Mucosa of descending colon (tissue), 3 donors: Measurements from ENCODE around the gene CCNI. TPM values are rescaled to one million over a fixed set of nuclear protein-coding genes. Genes with fewer than 3 reads are reported as not detected.
"Not testable (repeated sequence)": the region's sequence is repeated elsewhere in the genome, so short reads cannot be mapped to it uniquely, and the experiment has no call there.

Experiments used
- ATAC-seq: fragments of 200-7000 bp; cut with Tn5 transposase; one replicate; pipeline ENCODE4 v1.9.1; 2020; ENCODE audit warnings: mild to moderate bottlenecking, moderate library complexity
- DNase-seq, 3 donors: peaks; one replicate each; pipeline ENCODE4 v3.0.0-alpha.2; 2020
- H3K36me3 ChIP-seq: fragments of 200-600 bp; one replicate; pipeline ENCODE4 v1.8.0; 2021; ENCODE audit warnings: low read depth, mild to moderate bottlenecking
- H3K4me1 ChIP-seq: fragments of 200-600 bp; one replicate; pipeline ENCODE4 v1.8.0; 2021; ENCODE audit warnings: low read depth, mild to moderate bottlenecking
- H3K4me3 ChIP-seq: fragments of 200-600 bp; one replicate; pipeline ENCODE4 v1.8.0; 2021; ENCODE audit warnings: mild to moderate bottlenecking
- H3K9me3 ChIP-seq: fragments of 200-600 bp; one replicate; pipeline ENCODE4 v1.8.0; 2021; ENCODE audit warnings: mild to moderate bottlenecking
- CTCF ChIP-seq: fragments of 200-600 bp; IDR thresholded peaks from one replicate; pipeline ENCODE4 v1.8.0; 2022; ENCODE audit warnings: antibody characterized with exemption, mild to moderate bottlenecking
- intact Hi-C, 2 donors: fragments of 100-400 bp; cut with DNase I in 1 of 2; cut with micrococcal nuclease in 1 of 2; formaldehyde crosslinking; loops; one replicate each; pipeline versions ENCODE4 v1.11.0 to v1.11.1; 2022; cut with DNase I, micrococcal nuclease
- total RNA-seq, 3 donors: library from RNA; stranded (reverse); fragmentation: NEBNext Ultra II Directional in 2 of 3; extraction: Animal tissue kit (Norgen Biotek cat#: 25700) in 2 of 3; gene quantifications; one replicate each; pipeline versions ENCODE4 v1.2.1 to v1.2.4, GENCODE V29; 2021 to 2023
- donor health status: DM: no; HTN: no; CAD: no; lungs with moderate emphysema.
- donor health status: DM: no; HTN: no; CAD: no.
- donor health status: DM: no; HTN: yes; CAD: no.

CCNI gene
- total RNA-seq, 3 donors from 2014 or later: 175 to 323 (median 190) TPM

DNA sequence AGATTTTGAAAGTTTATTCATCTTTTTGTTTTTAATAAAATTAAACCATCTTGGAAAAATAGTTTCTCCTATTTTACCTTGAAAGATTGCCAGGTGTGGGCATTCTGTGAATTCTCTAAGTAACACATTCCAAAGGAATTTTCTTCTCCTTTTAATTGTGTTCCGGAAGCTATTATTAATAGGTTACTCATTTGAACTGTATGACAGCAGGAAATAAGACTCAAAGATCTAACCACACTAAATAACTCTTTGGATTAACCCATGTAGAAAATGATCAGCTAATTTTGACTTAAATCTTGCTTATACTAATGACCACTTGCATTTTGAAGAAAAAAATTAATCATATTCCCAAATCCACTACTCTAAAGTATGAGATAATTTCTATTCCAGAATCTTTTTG lies 17.6 kb upstream of the CCNI start:
- Histone ChIP-seq H3K4me3 (no peak overlapping the region), H3K4me1 (no peaks in the 10 kb centered on the region), H3K36me3 (no peaks in the 10 kb centered on the region), H3K9me3 (no peaks in the 10 kb centered on the region)
- no peak for DNase-seq
- intact Hi-C loops: loop anchor here in 1 of 2 donors (10.0 kb wide), 1 partner anchor 111 kb away; no protein-coding TSS in a partner anchor
- no peak for ATAC-seq
- TF ChIP-seq CTCF: no peak

GRCh38 chr4:77092975-77093374 lies 17.2 kb upstream of the CCNI start:
- Histone ChIP-seq H3K4me3 (no peak overlapping the region), H3K9me3 (no peaks in the 10 kb centered on the region), H3K36me3 (no peaks in the 10 kb centered on the region), H3K4me1 (no peaks in the 10 kb centered on the region)
- ATAC-seq: no peak
- DNase-seq: no peak
- intact Hi-C loops: loop anchor here in 1 of 2 donors (10.0 kb wide), 1 partner anchor 112 kb away; no protein-coding TSS in a partner anchor
- TF ChIP-seq CTCF: no peak

GRCh38 chr4:77089866-77090265 lies 14.1 kb upstream of the CCNI start:
- no peaks in the 10 kb centered on the region for H3K36me3 ChIP-seq
- DNase-seq (no peak), ATAC-seq (no peak)
- H3K4me1 ChIP-seq: no peaks in the 10 kb centered on the region
- H3K4me3 ChIP-seq: no peak overlapping the region
- intact Hi-C loops: loop anchor here in 1 of 2 donors (10.0 kb wide), 1 partner anchor 115 kb away; no protein-coding TSS in a partner anchor
- TF ChIP-seq CTCF: no peak
- H3K9me3 ChIP-seq: no peaks in the 10 kb centered on the region

DNA sequence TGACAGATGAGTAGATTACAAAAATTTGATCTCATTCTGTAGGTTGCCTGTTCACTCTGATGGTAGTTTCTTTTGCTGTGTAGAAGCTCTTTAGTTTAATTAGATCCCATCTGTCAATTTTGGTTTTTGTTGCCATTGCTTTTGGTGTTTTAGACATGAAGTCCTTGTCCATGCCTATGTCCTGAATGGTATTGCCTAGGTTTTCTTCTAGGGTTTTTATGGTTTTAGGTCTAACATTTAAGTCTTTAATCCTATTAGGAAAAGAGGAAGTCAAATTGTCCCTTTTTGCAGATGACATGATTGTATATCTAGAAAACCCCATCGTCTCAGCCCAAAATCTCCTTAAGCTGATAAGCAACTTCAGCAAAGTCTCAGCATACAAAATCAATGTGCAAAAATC lies 11.2 kb upstream of the CCNI start:
- intact Hi-C loops, H3K4me1 ChIP-seq, H3K4me3 ChIP-seq, H3K9me3 ChIP-seq, ATAC-seq, DNase-seq, H3K36me3 ChIP-seq: not testable (repeated sequence)

DNA sequence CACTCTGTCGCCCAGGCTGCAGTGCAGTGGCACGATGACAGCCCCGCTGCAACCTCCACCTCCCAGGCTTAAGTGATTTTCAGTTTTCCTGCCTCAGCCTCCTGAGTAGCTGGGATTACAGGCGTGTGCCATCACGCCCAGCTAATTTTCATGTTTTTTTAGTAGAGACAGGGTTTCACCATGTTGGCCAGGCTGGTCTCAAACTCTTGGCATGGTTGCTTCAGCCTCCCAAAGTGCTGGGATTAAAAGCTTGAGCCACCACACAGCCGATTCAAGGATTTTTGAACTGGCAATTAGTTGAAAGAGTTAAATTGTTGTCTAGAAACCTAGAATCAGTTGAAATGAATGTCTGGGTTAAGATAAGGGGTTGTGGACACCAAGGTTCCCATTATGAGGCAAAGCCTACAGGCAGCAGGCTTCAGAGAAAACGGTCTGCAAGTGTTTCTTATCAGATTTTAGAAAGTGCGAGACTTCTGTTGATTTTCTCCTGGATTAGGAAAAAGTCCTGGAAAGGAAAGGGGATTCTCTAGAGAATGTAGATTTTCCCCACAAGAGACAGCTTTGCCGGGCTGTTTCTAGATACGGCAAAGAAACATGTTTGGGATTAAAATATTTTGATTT lies 8.3 kb upstream of the CCNI start:
- no peak for TF ChIP-seq CTCF
- intact Hi-C loops: no loop called here
- no peaks in the 10 kb centered on the region for H3K9me3 ChIP-seq
- H3K4me3 ChIP-seq: no peak overlapping the region
- H3K36me3 ChIP-seq: no peaks in the 10 kb centered on the region
- DNase-seq: no peak
- ATAC-seq: no peak
- no peaks in the 10 kb centered on the region for H3K4me1 ChIP-seq

DNA sequence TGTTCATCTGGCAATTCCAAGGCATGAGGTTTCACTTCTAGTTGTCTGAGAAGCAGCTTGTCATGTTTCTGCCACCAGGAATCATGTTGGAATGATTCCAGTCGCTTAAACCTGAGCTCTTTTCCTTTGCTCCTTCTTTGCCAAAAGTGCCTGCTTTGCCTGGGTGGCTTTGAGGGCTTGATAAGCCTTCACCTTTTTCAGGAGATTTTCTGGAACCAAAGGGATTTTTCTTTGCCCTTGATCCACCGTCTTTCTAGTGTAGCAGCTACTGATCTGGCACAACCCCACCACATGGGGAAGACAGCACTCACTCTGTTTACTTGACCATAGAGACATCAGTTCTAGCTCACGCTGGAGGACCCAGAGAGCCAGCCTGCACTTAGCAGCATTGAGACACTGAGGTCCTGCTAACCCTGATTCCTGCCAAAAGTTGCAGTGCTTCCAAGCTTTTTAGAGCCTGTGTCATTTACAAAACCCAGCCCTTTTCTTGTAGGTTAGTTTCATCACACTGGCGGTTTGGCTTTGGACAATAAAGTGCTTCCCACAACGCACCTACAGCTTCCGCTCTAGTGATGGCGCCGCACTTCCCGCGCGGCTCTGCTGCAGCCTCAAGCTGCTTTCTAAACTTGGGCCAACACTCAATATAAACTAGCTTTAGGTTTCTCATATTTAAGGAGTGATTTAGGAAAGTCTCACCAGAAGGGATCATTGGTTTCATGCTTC lies 7.3 kb upstream of the CCNI start:
- Histone ChIP-seq H3K9me3 (no peaks in the 10 kb centered on the region), H3K4me1 (no peaks in the 10 kb centered on the region), H3K4me3 (no peak overlapping the region), H3K36me3 (no peaks in the 10 kb centered on the region)
- TF ChIP-seq CTCF: no peak
- DNase-seq (no peak), ATAC-seq (no peak)
- intact Hi-C loops: no loop called here

DNA sequence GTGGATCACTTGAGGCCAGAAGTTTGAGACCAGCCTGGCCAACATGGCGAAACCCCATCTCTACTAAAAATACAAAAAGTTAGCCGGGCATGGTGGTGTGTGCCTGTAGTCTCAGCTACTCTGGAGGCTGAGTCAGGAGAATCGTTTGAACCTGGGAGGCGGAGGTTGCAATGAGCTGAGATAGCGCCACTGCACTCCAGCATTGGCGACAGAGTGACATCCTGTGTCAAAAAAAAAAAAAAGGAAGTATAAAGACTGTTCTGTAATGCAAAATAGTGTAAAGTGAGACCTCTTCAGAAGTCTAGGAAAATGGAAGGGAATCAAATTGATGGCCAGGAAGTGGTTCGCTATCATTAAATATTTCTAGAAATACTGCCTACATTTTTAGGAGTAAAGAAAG lies 5.0 kb upstream of the CCNI start:
- H3K9me3 ChIP-seq, ATAC-seq, intact Hi-C loops, H3K4me3 ChIP-seq, H3K4me1 ChIP-seq, H3K36me3 ChIP-seq, DNase-seq: not testable (repeated sequence)
